Ascending aorta (tissue), 2 donors: Measurements from ENCODE around the gene COPG2. TPM values are rescaled to one million over a fixed set of nuclear protein-coding genes. Genes with fewer than 3 reads are reported as not detected.

Experiments used
- DNase-seq, 2 donors: peaks; one replicate each; pipeline ENCODE4 v3.0.0-alpha.2; 2019; ENCODE audit warnings: low spot score in 2 of 2
- H3K27ac ChIP-seq, 2 donors: fragments of 200-600 bp; sonication (generic); one replicate each; pipeline ENCODE4 v1.5.1; 2016 to 2017; ENCODE audit warnings: mild to moderate bottlenecking in 1 of 2
- H3K27me3 ChIP-seq: fragments of 200-600 bp; sonication (generic); one replicate; pipeline ENCODE4 v1.5.1; 2017
- H3K36me3 ChIP-seq, 2 donors: fragments of 200-600 bp; sonication (generic); one replicate each; pipeline ENCODE4 v1.5.1; 2016
- H3K4me1 ChIP-seq, 2 donors: fragments of 200-600 bp; sonication (generic); one replicate each; pipeline ENCODE4 v1.5.1; 2016 to 2017; ENCODE audit warnings: mild to moderate bottlenecking in 1 of 2
- H3K4me3 ChIP-seq, 2 donors: fragments of 200-600 bp; sonication (generic); one replicate each; pipeline ENCODE4 v1.5.1; 2016 to 2017; ENCODE audit warnings: mild to moderate bottlenecking in 1 of 2
- H3K9me3 ChIP-seq, 2 donors: fragments of 200-600 bp; sonication (generic); one replicate each; pipeline ENCODE4 v1.5.1; 2016
- CTCF ChIP-seq, 3 experiments: fragments of 200-600 bp in 2 of 3; fragments of 450-650 bp in 1 of 3; sonication (generic) in 2 of 3; IDR thresholded peaks; one replicate each; pipeline ENCODE4 v1.5.1; 2016 to 2019; ENCODE audit warnings: antibody characterized with exemption in 3 of 3, mild to moderate bottlenecking in 1 of 3, moderate library complexity in 1 of 3
- intact Hi-C: fragments of 100-400 bp; cut with DNase I; formaldehyde crosslinking; loops from one replicate; pipeline ENCODE4 v1.15.1; 2023
- total RNA-seq: library from RNA; depleted of rRNA; stranded (reverse); fragments of >200 nt; gene quantifications from one replicate; pipeline ENCODE4 v1.1.0, GENCODE V29; 2016

The COPG2 gene
- total RNA-seq, 1 donor from 2014 or later, result 5.4 TPM

- Histone ChIP-seq H3K4me3 (peak within 1 kb of the TSS; percentile 52 to 65), H3K36me3 (no peaks in the 10 kb centered on the region), H3K27me3 (no peaks in the 10 kb centered on the region), H3K27ac (no peak within 1 kb of the TSS), H3K9me3 (no peaks in the 10 kb centered on the region), H3K4me1 (peaks cover 0 to 17% of the 10 kb centered on the region in 2 donors)
- no peak for TF ChIP-seq CTCF (IDR thresholded peaks at IDR 0.05)
- DNase-seq, result no peak
- intact Hi-C loops, result no loop called here
Observed at GRCh38 chr7:130491841-130492522, 176.6 kb downstream of the COPG2 start, which contains the start of gene MEST. Gene MEST (plus strand): TSS chr7:130492085. CDS start chr7:130492314, 229 bp downstream.

GRCh38 chr7:130490888-130491804, 177.4 kb downstream of the COPG2 start:
- H3K9me3 ChIP-seq, result no peaks in the 10 kb centered on the region
- H3K36me3 ChIP-seq, result no peaks in the 10 kb centered on the region
- TF ChIP-seq CTCF (IDR thresholded peaks at IDR 0.05), result peak; percentile 24 to 55 (median 51)
- intact Hi-C loops, result no loop called here
- H3K4me1 ChIP-seq, result peaks cover 0 to 20% of the 10 kb centered on the region in 2 donors
- no peak for DNase-seq
- peak overlapping the region; percentile 52 to 65 for H3K4me3 ChIP-seq
- H3K27ac ChIP-seq, result no peak overlapping the region
- H3K27me3 ChIP-seq, result no peaks in the 10 kb centered on the region

- TF ChIP-seq CTCF (IDR thresholded peaks at IDR 0.05), result no peak
- Histone ChIP-seq H3K27ac (no peak overlapping the region), H3K27me3 (no peaks in the 10 kb centered on the region), H3K36me3 (no peaks in the 10 kb centered on the region), H3K4me3 (peak overlapping the region; percentile 52 to 65), H3K4me1 (peaks cover 0 to 20% of the 10 kb centered on the region in 2 donors), H3K9me3 (no peaks in the 10 kb centered on the region)
- no peak for DNase-seq
- intact Hi-C loops, result no loop called here
Observed at GRCh38 chr7:130490311-130490791, 178.2 kb downstream of the COPG2 start.

GRCh38 chr7:130489140-130489983, 179.2 kb downstream of the COPG2 start:
- H3K27me3 ChIP-seq, result no peaks in the 10 kb centered on the region
- no peaks in the 10 kb centered on the region for H3K36me3 ChIP-seq
- intact Hi-C loops, result loop anchor here (5.0 kb wide), 2 partner anchors 47 to 212 kb away; partner anchors contain the start of gene CEP41
- peak overlapping the region in 1 of 2 donors; percentile 6 for H3K4me3 ChIP-seq
- no peak for DNase-seq
- H3K27ac ChIP-seq, result no peak overlapping the region
- no peak for TF ChIP-seq CTCF (IDR thresholded peaks at IDR 0.05)
- peaks cover 0 to 20% of the 10 kb centered on the region in 2 donors for H3K4me1 ChIP-seq
- no peaks in the 10 kb centered on the region for H3K9me3 ChIP-seq
